CD14-positive monocyte (primary cell): ENCODE data around the gene IL27RA. TPM values are rescaled to one million over a fixed set of nuclear protein-coding genes. Genes with fewer than 3 reads are reported as not detected.
A peak's percentile ranks its signal among the peaks of the same experiment; 100 is the strongest.

Source experiments
- DNase-seq, 3 donors: peaks; one replicate each; pipeline ENCODE4 v3.0.0-alpha.2; 2011 to 2022
- H2AFZ ChIP-seq: 2 replicates; pipeline ENCODE4 v1.6.0; 2012; ENCODE audit warnings: mild to moderate bottlenecking, low read depth, low read length, inconsistent platforms; ENCODE audit not compliant: insufficient read depth, poor library complexity, severe bottlenecking
- H3K27ac ChIP-seq, 2 donors: 1 replicate in 1 of 2; 2 replicates in 1 of 2; pipeline ENCODE4 v1.5.1; 2012 to 2013; ENCODE audit warnings: low read length in 2 of 2, control low read depth in 1 of 2, inconsistent platforms in 1 of 2, low read depth in 1 of 2, mild to moderate bottlenecking in 1 of 2
- H3K27me3 ChIP-seq, 2 donors: one replicate each; pipeline versions ENCODE4 v1.6.0 to v1.6.1; 2011 to 2013; ENCODE audit warnings: low read length in 2 of 2; ENCODE audit not compliant: control insufficient read depth in 2 of 2, insufficient read depth in 2 of 2
- H3K36me3 ChIP-seq, 2 donors: replicated peaks in 1 of 2; 1 replicate in 1 of 2; 2 replicates in 1 of 2; pipeline versions ENCODE4 v1.5.1 to v1.6.1; 2012 to 2013; ENCODE audit warnings: low read length in 2 of 2, control low read depth in 1 of 2, inconsistent platforms in 1 of 2, mild to moderate bottlenecking in 1 of 2; ENCODE audit not compliant: insufficient read depth in 2 of 2, control insufficient read depth in 1 of 2
- H3K4me1 ChIP-seq, 2 donors: 1 replicate in 1 of 2; 2 replicates in 1 of 2; pipeline versions ENCODE4 v1.5.1 to v1.6.1; 2012 to 2013; ENCODE audit warnings: low read length in 2 of 2, control low read depth in 1 of 2, inconsistent platforms in 1 of 2, mild to moderate bottlenecking in 1 of 2, moderate library complexity in 1 of 2; ENCODE audit not compliant: insufficient read depth in 2 of 2, control insufficient read depth in 1 of 2
- H3K4me2 ChIP-seq: replicated peaks from 2 replicates; pipeline ENCODE3; 2012; ENCODE audit warnings: low read length, moderate library complexity, mild to moderate bottlenecking; ENCODE audit not compliant: poor library complexity, severe bottlenecking; ENCODE audit errors: extremely low read depth
- H3K4me3 ChIP-seq, 3 experiments: fragments of 200-600 bp in 1 of 3; sonication (generic) in 1 of 3; replicated peaks in 1 of 3; 1 replicate in 2 of 3; 2 replicates in 1 of 3; pipeline ENCODE4 v1.5.1; 2011 to 2013; ENCODE audit warnings: low read length in 3 of 3, mild to moderate bottlenecking in 3 of 3, control low read depth in 2 of 3, low read depth in 2 of 3, inconsistent platforms in 1 of 3, moderate library complexity in 1 of 3
- H3K79me2 ChIP-seq: 2 replicates; pipeline ENCODE4 v1.6.0; 2012; ENCODE audit warnings: mild to moderate bottlenecking, control low read depth, inconsistent platforms, low read length, moderate library complexity; ENCODE audit not compliant: insufficient read depth
- H3K9ac ChIP-seq: 2 replicates; pipeline ENCODE4 v1.6.0; 2017; ENCODE audit warnings: low read length, mild to moderate bottlenecking; ENCODE audit not compliant: insufficient read depth, poor library complexity, severe bottlenecking
- H3K9me3 ChIP-seq, 2 donors: replicated peaks in 1 of 2; 1 replicate in 1 of 2; 2 replicates in 1 of 2; pipeline versions ENCODE4 v1.5.1 to v1.6.1; 2012 to 2013; ENCODE audit warnings: low read length in 2 of 2, control low read depth in 1 of 2; ENCODE audit not compliant: control insufficient read depth in 1 of 2, insufficient read depth in 1 of 2
- H4K20me1 ChIP-seq: 2 replicates; pipeline ENCODE4 v1.6.0; 2012; ENCODE audit warnings: mild to moderate bottlenecking, low read length, control low read depth, moderate library complexity; ENCODE audit not compliant: insufficient read depth
- H3K27ac Mint-ChIP-seq, 7 donors: one replicate each; pipeline ENCODE4 v1.8.0; 2020; ENCODE audit warnings: mild to moderate bottlenecking in 7 of 7, mixed read lengths in 7 of 7, moderate library complexity in 6 of 7, inconsistent platforms in 2 of 7
- H3K27me3 Mint-ChIP-seq, 3 donors: one replicate each; pipeline ENCODE4 v1.8.0; 2021 to 2022; ENCODE audit warnings: low read depth in 3 of 3, mild to moderate bottlenecking in 3 of 3, mixed read lengths in 3 of 3, moderate library complexity in 3 of 3, inconsistent platforms in 1 of 3
- H3K36me3 Mint-ChIP-seq, 2 donors: one replicate each; pipeline ENCODE4 v1.8.0; 2020; ENCODE audit warnings: mixed read lengths in 2 of 2, inconsistent platforms in 1 of 2, mild to moderate bottlenecking in 1 of 2
- H3K4me1 Mint-ChIP-seq: one replicate; pipeline ENCODE4 v1.8.0; 2020; ENCODE audit warnings: mild to moderate bottlenecking, mixed read lengths
- H3K4me3 Mint-ChIP-seq, 2 donors: one replicate each; pipeline ENCODE4 v1.8.0; 2020; ENCODE audit warnings: mild to moderate bottlenecking in 2 of 2, mixed read lengths in 2 of 2, moderate library complexity in 1 of 2
- H3K9me3 Mint-ChIP-seq, 7 donors: one replicate each; pipeline ENCODE4 v1.8.0; 2020 to 2022; ENCODE audit warnings: mixed read lengths in 7 of 7, mild to moderate bottlenecking in 6 of 7, moderate library complexity in 6 of 7, inconsistent platforms in 2 of 7
- CTCF ChIP-seq: fragments of 200-600 bp; IDR thresholded peaks from one replicate; pipeline ENCODE4 v1.8.0; 2022; ENCODE audit warnings: antibody characterized with exemption, mild to moderate bottlenecking
- WGBS: methylation state at CpG from one replicate; pipeline ENCODE4 v1.1.5; 2013; ENCODE audit warnings: missing lambda C conversion rate; ENCODE audit not compliant: insufficient coverage; 5-methylcytosine and 5-hydroxymethylcytosine counted together
- intact Hi-C, 2 donors: fragments of 100-400 bp; cut with micrococcal nuclease; formaldehyde crosslinking; loops; one replicate each; pipeline versions ENCODE4 v1.15.0 to v1.15.1; 2023
- polyA plus RNA-seq, 3 donors: library from polyadenylated mRNA; depleted of rRNA in 1 of 3; unstranded in 2 of 3; stranded (reverse) in 1 of 3; fragments of 300-500 nt in 2 of 3; fragments of >200 nt in 1 of 3; fragmentation: Illumina TruSeq in 2 of 3; gene quantifications; 1 replicate in 2 of 3; 2 replicates in 1 of 3; pipeline ENCODE4 v1.2.3, GENCODE V29; 2012 to 2021

Gene IL27RA
- polyA plus RNA-seq, 3 donors, result 40.4 to 61.5 (median 54.9) TPM

GRCh38 chr19:13984186-13984585 is 47.4 kb upstream of the IL27RA start:
- Histone ChIP-seq H3K36me3 (peaks cover 5 to 25% of the 10 kb centered on the region in 2 donors), H3K4me1 (peaks cover 60 to 76% of the 10 kb centered on the region in 2 donors), H3K79me2 (peaks cover 4% of the 10 kb centered on the region), H3K4me3 (no peak overlapping the region), H3K9ac (peak overlapping the region; percentile 15), H3K27me3 (no peaks in the 10 kb centered on the region), H4K20me1 (no peaks in the 10 kb centered on the region), H3K4me2 (no peak overlapping the region), H3K9me3 (no peaks in the 10 kb centered on the region), H3K27ac (peak overlapping the region in 1 of 2 donors; percentile 100), H2AFZ (no peak overlapping the region)
- Mint-ChIP-seq H3K27me3 (peaks cover 0 to 4% (median 3%) of the 10 kb centered on the region in 3 donors), H3K9me3 (no peaks in the 10 kb centered on the region), H3K4me3 (no peak overlapping the region), H3K4me1 (peaks cover 70% of the 10 kb centered on the region), H3K27ac (peak overlapping the region in 4 of 7 donors; percentile 33 to 99 (median 99)), H3K36me3 (peaks cover 26 to 45% of the 10 kb centered on the region in 2 donors)
- intact Hi-C loops, result no loop called here
- TF ChIP-seq CTCF, result no peak
- no CpG with 5 or more reads among the region's 15 CpGs for WGBS
- DNase-seq, result no peak

- Mint-ChIP-seq H3K9me3 (no peaks in the 10 kb centered on the region), H3K4me3 (peak overlapping the region; percentile 55 to 79), H3K27me3 (peaks cover 0 to 7% (median 3%) of the 10 kb centered on the region in 3 donors), H3K27ac (peak overlapping the region; percentile 98 to 99 (median 99)), H3K4me1 (peaks cover 68% of the 10 kb centered on the region), H3K36me3 (peaks cover 34 to 50% of the 10 kb centered on the region in 2 donors)
- Histone ChIP-seq H3K4me2 (peak overlapping the region; percentile 60), H3K9me3 (no peaks in the 10 kb centered on the region), H3K4me3 (peak overlapping the region in 1 of 3 experiments; percentile 57), H4K20me1 (no peaks in the 10 kb centered on the region), H3K27me3 (no peaks in the 10 kb centered on the region), H3K9ac (peak overlapping the region; percentile 93), H3K4me1 (peaks cover 51 to 67% of the 10 kb centered on the region in 2 donors), H2AFZ (no peak overlapping the region), H3K79me2 (peaks cover 4% of the 10 kb centered on the region), H3K36me3 (peaks cover 5 to 30% of the 10 kb centered on the region in 2 donors), H3K27ac (peak overlapping the region; percentile 94 to 100)
- 54% methylated on average over 16 of the region's 25 CpGs for WGBS
- no peak for TF ChIP-seq CTCF
- intact Hi-C loops, result loop anchor here in 1 of 2 donors (5.0 kb wide), 1 partner anchor 47 kb away; the partner anchor contains the start of gene IL27RA
- DNase-seq, result peak; percentile 55 to 68 (median 67)
Observed at GRCh38 chr19:13984875-13985741, 46.5 kb upstream of the IL27RA start.
